H1 (cell line): ENCODE data around the gene C17orf100. TPM values are rescaled to one million over a fixed set of nuclear protein-coding genes. Genes with fewer than 3 reads are reported as not detected.

Source experiments
- BCL11A ChIP-seq, 2 experiments: IDR thresholded peaks; one replicate each; pipeline ENCODE4 v1.6.1; 2011; ENCODE audit warnings: low read depth in 2 of 2, low read length in 2 of 2, mild to moderate bottlenecking in 2 of 2
- HDAC2 ChIP-seq, 2 experiments: fragments of 300-600 bp in 1 of 2; sonication (generic) in 1 of 2; IDR thresholded peaks; 2 replicates each; pipeline ENCODE4 v1.6.1; 2011 to 2012; ENCODE audit warnings: low read depth in 2 of 2, low read length in 2 of 2, mild to moderate bottlenecking in 2 of 2, moderate library complexity in 2 of 2, borderline replicate concordance in 1 of 2, inconsistent platforms in 1 of 2
- MAFK ChIP-seq: IDR thresholded peaks from 2 replicates; pipeline ENCODE4 v1.6.1; 2012; ENCODE audit warnings: low read depth, mild to moderate bottlenecking, improper control_type of control experiment, low read length
- NANOG ChIP-seq: IDR thresholded peaks from 2 replicates; pipeline ENCODE4 v1.6.1; 2011; ENCODE audit warnings: low read length, low read depth, mild to moderate bottlenecking, inconsistent platforms; ENCODE audit not compliant: insufficient read depth, poor library complexity, severe bottlenecking
- RBBP5 ChIP-seq: IDR thresholded peaks from 2 replicates; pipeline ENCODE4 v1.7.1; 2012; ENCODE audit warnings: low read depth, mild to moderate bottlenecking, inconsistent platforms, low read length, moderate library complexity, borderline replicate concordance
- polyA plus RNA-seq, 7 experiments: library from polyadenylated mRNA; depleted of rRNA in 3 of 7; stranded (reverse) in 5 of 7; unstranded in 2 of 7; fragments of >200 nt in 5 of 7; fragments of 200-250 nt in 2 of 7; gene quantifications; 1 replicate in 5 of 7; 2 replicates in 1 of 7; 4 replicates in 1 of 7; pipeline versions ENCODE4 v1.2.1 to v1.2.3, GENCODE V29; 2011 to 2013; ENCODE audit warnings: missing spikeins in 2 of 7, mixed read lengths in 2 of 7
- total RNA-seq: library from RNA; stranded (reverse); fragmentation: NEBNext Ultra II Directional; extraction: Animal tissue kit (Norgen Biotek cat#: 25700); gene quantifications from 2 replicates; pipeline ENCODE4 v1.2.1, GENCODE V29; 2021

C17orf100 gene
- total and polyA plus RNA-seq, 2 of the 8 experiments (the other 6 are each of a cell fraction or from before 2014, with no cell fraction given): 2.1 to 2.8 TPM

- no peak for TF ChIP-seq NANOG
- no peak for TF ChIP-seq HDAC2 (IDR thresholded peaks at IDR 0.05; ENCODE audit: borderline replicate concordance in 1 of 2, low read depth in 2 of 2, low read length in 2 of 2)
- no peak for TF ChIP-seq BCL11A (IDR thresholded peaks at IDR 0.05; ENCODE audit: low read depth in 2 of 2, low read length in 2 of 2)
- no peak for TF ChIP-seq RBBP5
- no peak for TF ChIP-seq MAFK
Measured at GRCh38 chr17:6626616-6627015, 24.9 kb upstream of the C17orf100 start (continued).
